Measurements from ENCODE around the gene CDH4.

GRCh38 chr20:61970357-61970756 is 718.3 kb downstream of the CDH4 start:
- TF ChIP-seq POLR2A (IDR thresholded peaks at IDR 0.05; ENCODE audit: low read length) (no peak), GATA1 (IDR thresholded peaks at IDR 0.05; ENCODE audit: low read depth, low read length) (no peak)
